Stimulated activated CD4-positive, alpha-beta T cell treated with anti-CD3 and anti-CD28 coated beads, TNF-alpha, amount 100 ng/mL, for 1 hour (primary cell): Measurements from ENCODE around the gene ETNK2.

ENCODE experiments used
- DNase-seq, 3 donors: peaks; one replicate each; pipeline ENCODE4 v3.0.0-alpha.2; 2020; ENCODE audit warnings: low read depth in 3 of 3, low spot score in 1 of 3

Gene ETNK2

GRCh38 chr1:204151552-204152309 is at the start of gene ETNK2:
Gene ETNK2 (minus strand): TSS chr1:204152044. CDS start chr1:204151852, 192 bp downstream.
- DNase-seq: peak; percentile 7 to 41 (median 35)

- no peak for DNase-seq
Observed at GRCh38 chr1:204201348-204202040, 49.6 kb upstream of the ETNK2 start.

- no peak for DNase-seq
Observed at GRCh38 chr1:204199579-204199978, 47.7 kb upstream of the ETNK2 start.

- no peak for DNase-seq
Observed at GRCh38 chr1:204198348-204199340, 46.8 kb upstream of the ETNK2 start.

GRCh38 chr1:204197068-204197467 is 45.2 kb upstream of the ETNK2 start:
- no peak for DNase-seq

GRCh38 chr1:204196068-204196795 is 44.4 kb upstream of the ETNK2 start, which contains the start of gene KISS1:
Gene KISS1 (minus strand): TSS chr1:204196491. CDS start chr1:204192876, 3,615 bp downstream.
- DNase-seq: no peak

- no peak for DNase-seq
Observed at GRCh38 chr1:204194771-204195170, 42.9 kb upstream of the ETNK2 start.

GRCh38 chr1:204194080-204194479 is 42.2 kb upstream of the ETNK2 start:
- DNase-seq: no peak

- DNase-seq: no peak
Observed at GRCh38 chr1:204192589-204193352, 40.9 kb upstream of the ETNK2 start.

GRCh38 chr1:204192046-204192445 is 40.2 kb upstream of the ETNK2 start:
- no peak for DNase-seq

GRCh38 chr1:204191456-204191855 is 39.6 kb upstream of the ETNK2 start:
- no peak for DNase-seq

- no peak for DNase-seq
Observed at GRCh38 chr1:204190212-204191211, 38.7 kb upstream of the ETNK2 start.

GRCh38 chr1:204188959-204189639 is 37.3 kb upstream of the ETNK2 start:
- no peak for DNase-seq

GRCh38 chr1:204186597-204186996 is 34.8 kb upstream of the ETNK2 start:
- no peak for DNase-seq

GRCh38 chr1:204181116-204181515 is 29.3 kb upstream of the ETNK2 start:
- DNase-seq: no peak

- DNase-seq: no peak
Observed at GRCh38 chr1:204180133-204180532, 28.3 kb upstream of the ETNK2 start.

- no peak for DNase-seq
Observed at GRCh38 chr1:204178487-204179281, 26.8 kb upstream of the ETNK2 start.
